ENCODE measurements around the gene NDC80. TPM values are rescaled to one million over a fixed set of nuclear protein-coding genes. Genes with fewer than 3 reads are reported as not detected.

The NDC80 gene
- total and polyA plus RNA-seq, 9 of the 15 experiments (the other 6 are each of a cell fraction or from before 2014, with no cell fraction given) = 65.2 to 97.9 (median 83.3) TPM

- TF ChIP-seq, protein P1, sequence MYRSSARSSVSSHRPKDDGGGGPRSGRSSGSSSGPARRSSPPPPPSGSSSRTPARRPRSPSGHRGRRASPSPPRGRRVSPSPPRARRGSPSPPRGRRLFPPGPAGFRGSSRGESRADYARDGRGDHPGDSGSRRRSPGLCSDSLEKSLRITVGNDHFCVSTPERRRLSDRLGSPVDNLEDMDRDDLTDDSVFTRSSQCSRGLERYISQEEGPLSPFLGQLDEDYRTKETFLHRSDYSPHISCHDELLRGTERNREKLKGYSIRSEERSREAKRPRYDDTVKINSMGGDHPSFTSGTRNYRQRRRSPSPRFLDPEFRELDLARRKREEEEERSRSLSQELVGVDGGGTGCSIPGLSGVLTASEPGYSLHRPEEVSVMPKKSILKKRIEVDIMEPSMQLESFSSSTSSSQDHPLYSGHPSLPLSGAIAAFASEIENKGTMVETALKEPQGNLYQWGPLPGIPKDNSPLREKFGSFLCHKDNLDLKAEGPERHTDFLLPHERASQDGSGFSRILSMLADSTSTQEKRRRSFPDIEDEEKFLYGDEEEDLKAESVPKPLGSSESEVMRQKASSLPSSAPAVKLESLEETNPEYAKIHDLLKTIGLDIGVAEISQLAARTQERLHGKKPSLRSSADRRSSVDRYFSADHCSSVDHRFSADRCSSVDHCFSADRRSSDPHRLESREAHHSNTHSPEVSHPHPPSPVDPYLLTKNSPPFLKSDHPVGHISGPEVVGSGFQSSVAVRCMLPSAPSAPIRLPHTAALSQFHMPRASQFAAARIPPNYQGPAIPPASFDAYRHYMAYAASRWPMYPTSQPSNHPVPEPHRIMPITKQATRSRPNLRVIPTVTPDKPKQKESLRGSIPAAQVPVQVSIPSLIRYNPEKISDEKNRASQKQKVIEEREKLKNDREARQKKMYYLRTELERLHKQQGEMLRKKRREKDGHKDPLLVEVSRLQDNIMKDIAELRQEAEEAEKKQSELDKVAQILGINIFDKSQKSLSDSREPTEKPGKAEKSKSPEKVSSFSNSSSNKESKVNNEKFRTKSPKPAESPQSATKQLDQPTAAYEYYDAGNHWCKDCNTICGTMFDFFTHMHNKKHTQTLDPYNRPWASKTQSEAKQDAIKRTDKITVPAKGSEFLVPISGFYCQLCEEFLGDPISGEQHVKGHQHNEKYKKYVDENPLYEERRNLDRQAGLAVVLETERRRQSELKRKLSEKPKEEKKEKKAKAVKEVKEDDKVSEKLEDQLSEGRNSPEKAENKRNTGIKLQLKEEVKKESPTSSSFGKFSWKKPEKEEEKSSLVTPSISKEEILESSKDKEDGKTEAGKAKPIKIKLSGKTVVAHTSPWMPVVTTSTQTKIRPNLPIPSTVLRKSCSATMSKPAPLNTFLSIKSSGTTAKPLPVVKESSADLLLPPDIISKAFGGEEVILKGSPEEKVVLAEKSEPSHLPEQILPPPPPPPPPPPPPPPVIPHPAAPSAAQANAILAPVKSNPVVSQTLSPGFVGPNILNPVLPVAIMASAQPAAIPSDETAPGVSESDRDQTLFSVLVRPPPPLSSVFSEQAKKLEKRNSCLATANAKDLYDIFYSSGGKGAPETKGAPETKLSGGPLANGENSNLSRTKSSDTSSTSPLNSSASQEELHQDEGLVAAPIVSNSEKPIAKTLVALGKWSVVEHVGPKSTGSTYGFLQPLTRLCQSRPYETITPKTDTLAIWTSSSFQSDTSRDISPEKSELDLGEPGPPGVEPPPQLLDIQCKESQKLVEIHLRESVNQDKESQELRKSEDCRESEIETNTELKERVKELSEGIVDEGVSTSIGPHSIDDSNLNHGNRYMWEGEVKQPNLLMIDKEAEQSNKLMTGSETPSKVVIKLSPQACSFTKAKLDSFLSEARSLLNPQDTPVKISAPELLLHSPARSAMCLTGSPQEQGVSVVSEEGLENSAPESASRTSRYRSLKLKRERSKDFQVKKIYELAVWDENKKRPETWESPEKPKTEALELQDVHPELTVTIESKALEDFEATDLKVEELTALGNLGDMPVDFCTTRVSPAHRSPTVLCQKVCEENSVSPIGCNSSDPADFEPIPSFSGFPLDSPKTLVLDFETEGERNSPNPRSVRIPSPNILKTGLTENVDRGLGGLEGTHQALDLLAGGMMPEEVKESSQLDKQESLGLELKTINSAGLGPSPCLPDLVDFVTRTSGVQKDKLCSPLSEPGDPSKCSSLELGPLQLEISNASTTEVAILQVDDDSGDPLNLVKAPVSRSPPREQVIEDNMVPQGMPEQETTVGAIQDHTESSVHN (IDR thresholded peaks at IDR 0.05; ENCODE audit: borderline replicate concordance in 1 of 2, low read depth in 1 of 2) = peak in 1 of 2 experiments; percentile 68; a peak in 1 of 4 replicates
- no peak for TF ChIP-seq RBFOX2 (IDR thresholded peaks at IDR 0.05; ENCODE audit: low read depth, low read length)
- TF ChIP-seq ZNF277 (CRISPR knock-in tag; IDR thresholded peaks at IDR 0.05; ENCODE audit: borderline replicate concordance) = no peak
- no peak for TF ChIP-seq RBM39 (optimal IDR thresholded peaks at IDR 0.05; ENCODE audit: low read depth, low read length)
- TF ChIP-seq JUND (IDR thresholded peaks at IDR 0.05; ENCODE audit: borderline replicate concordance, low read depth, low read length) = peak; percentile 92
- TF ChIP-seq JUND (tag; IDR thresholded peaks at IDR 0.05; ENCODE audit: borderline replicate concordance, low read depth, low read length) = peak; percentile 91
- peak; percentile 68 for TF ChIP-seq ARID1B (IDR thresholded peaks at IDR 0.05)
- TF ChIP-seq MCM7 (IDR thresholded peaks at IDR 0.05) = no peak
- TF ChIP-seq PKNOX1 (IDR thresholded peaks at IDR 0.05) = peak; percentile 72
- no peak for TF ChIP-seq CCAR2 (IDR thresholded peaks at IDR 0.05; ENCODE audit: low read depth, low read length)
- TF ChIP-seq GTF2F1 (IDR thresholded peaks at IDR 0.05; ENCODE audit: low read depth, low read length) = no peak
- TF ChIP-seq NCOA1 (IDR thresholded peaks at IDR 0.05; ENCODE audit: low read depth) = peak; percentile 21; the same call in 1 of the 2 replicates
- 0 out of 2 replicates have a peak, but pooled peaks have one; percentile 34 for TF ChIP-seq DPF2 (IDR thresholded peaks at IDR 0.05)
- peak; percentile 93 for TF ChIP-seq JUN (IDR thresholded peaks at IDR 0.05; ENCODE audit: borderline replicate concordance, low read depth, low read length)
- no peak for TF ChIP-seq JUN (CRISPR knock-in tag; IDR thresholded peaks at IDR 0.05; ENCODE audit: borderline replicate concordance)
Observed at GRCh38 chr18:2627821-2628276, 56.5 kb downstream of the NDC80 start (continued).

All from K562 (cell line).